Erythroblast (primary cell): ENCODE results near the gene TMBIM6.
"Not testable (repeated sequence)": the region's sequence is repeated elsewhere in the genome, so short reads cannot be mapped to it uniquely, and the experiment has no call there.

Source experiments
- GATA1 ChIP-seq: IDR thresholded peaks from 2 replicates; pipeline ENCODE4 v1.6.1; 2011; ENCODE audit warnings: low read depth, mild to moderate bottlenecking, control low read depth, low read length, moderate library complexity
- POLR2A ChIP-seq: IDR thresholded peaks from 2 replicates; pipeline ENCODE4 v1.6.1; 2011; ENCODE audit warnings: mild to moderate bottlenecking, low read length

GRCh38 chr12:49717800-49718199 is 23.6 kb upstream of the TMBIM6 start:
- not testable (repeated sequence) for TF ChIP-seq POLR2A, GATA1
